ENCODE results near the gene PLP1. TPM values are rescaled to one million over a fixed set of nuclear protein-coding genes. Genes with fewer than 3 reads are reported as not detected.

PLP1 gene
- total RNA-seq, 4 donors from 2014 or later = 11.2 to 27.5 (median 17.1) TPM

DNA sequence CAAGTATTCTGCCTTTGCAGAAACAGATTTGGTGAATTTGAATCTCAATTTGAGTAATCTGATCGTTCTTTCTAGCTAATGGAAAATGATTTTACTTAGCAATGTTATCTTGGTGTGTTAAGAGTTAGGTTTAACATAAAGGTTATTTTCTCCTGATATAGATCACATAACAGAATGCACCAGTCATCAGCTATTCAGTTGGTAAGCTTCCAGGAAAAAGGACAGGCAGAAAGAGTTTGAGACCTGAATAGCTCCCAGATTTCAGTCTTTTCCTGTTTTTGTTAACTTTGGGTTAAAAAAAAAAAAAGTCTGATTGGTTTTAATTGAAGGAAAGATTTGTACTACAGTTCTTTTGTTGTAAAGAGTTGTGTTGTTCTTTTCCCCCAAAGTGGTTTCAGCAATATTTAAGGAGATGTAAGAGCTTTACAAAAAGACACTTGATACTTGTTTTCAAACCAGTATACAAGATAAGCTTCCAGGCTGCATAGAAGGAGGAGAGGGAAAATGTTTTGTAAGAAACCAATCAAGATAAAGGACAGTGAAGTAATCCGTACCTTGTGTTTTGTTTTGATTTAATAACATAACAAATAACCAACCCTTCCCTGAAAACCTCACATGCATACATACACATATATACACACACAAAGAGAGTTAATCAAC lies 15.3 kb downstream of the PLP1 start:
- Histone ChIP-seq H3K27me3 (no peaks in the 10 kb centered on the region), H3K9me3 (no peaks in the 10 kb centered on the region), H3K36me3 (no peaks in the 10 kb centered on the region), H3K4me3 (no peak overlapping the region), H3K27ac (no peak overlapping the region), H3K4me1 (no peaks in the 10 kb centered on the region)
- TF ChIP-seq POLR2A (IDR thresholded peaks at IDR 0.05) (no peak), EP300 (IDR thresholded peaks at IDR 0.05) (no peak)
- TF ChIP-seq, protein P1, sequence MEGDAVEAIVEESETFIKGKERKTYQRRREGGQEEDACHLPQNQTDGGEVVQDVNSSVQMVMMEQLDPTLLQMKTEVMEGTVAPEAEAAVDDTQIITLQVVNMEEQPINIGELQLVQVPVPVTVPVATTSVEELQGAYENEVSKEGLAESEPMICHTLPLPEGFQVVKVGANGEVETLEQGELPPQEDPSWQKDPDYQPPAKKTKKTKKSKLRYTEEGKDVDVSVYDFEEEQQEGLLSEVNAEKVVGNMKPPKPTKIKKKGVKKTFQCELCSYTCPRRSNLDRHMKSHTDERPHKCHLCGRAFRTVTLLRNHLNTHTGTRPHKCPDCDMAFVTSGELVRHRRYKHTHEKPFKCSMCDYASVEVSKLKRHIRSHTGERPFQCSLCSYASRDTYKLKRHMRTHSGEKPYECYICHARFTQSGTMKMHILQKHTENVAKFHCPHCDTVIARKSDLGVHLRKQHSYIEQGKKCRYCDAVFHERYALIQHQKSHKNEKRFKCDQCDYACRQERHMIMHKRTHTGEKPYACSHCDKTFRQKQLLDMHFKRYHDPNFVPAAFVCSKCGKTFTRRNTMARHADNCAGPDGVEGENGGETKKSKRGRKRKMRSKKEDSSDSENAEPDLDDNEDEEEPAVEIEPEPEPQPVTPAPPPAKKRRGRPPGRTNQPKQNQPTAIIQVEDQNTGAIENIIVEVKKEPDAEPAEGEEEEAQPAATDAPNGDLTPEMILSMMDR (IDR thresholded peaks at IDR 0.05) = no peak
- DNase-seq (ENCODE audit: low spot score in 2 of 2) = no peak
- 73% methylated on average over 2 of the region's 2 CpGs for WGBS

DNA sequence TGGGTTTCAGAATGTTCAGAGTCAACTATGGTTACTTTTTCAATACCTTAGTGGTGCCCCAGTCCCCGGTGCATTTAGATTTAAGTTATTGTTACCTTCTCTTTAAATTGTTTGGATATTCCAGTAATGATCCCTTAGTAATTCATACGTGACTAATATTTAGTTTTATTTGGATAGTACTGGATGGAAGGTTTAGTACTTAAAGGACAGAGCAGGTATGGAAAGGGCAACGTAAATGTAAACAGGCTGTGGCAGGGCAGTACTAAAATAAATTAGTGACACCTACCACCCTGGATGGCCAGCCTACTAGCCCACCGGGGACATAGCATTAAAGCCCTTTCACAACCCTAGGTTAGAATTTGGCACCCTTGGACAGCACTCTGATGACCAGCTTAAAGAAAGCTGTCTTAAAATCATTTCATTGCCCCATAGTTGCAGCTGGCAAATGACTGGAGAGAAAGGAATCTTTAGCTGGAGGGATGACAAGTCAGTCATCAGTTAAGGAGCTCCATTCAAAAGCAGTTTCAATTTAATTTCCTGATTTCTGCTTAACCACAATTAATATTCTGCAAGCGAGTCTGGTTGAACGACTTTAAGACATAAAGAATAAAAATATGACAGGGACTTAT lies 16.4 kb downstream of the PLP1 start:
- no peaks in the 10 kb centered on the region for H3K9me3 ChIP-seq
- WGBS = 54% methylated on average over 6 of the region's 6 CpGs
- no peaks in the 10 kb centered on the region for H3K27me3 ChIP-seq
- DNase-seq (ENCODE audit: low spot score in 2 of 2) = no peak
- no peak overlapping the region for H3K27ac ChIP-seq
- H3K4me1 ChIP-seq = no peaks in the 10 kb centered on the region
- H3K36me3 ChIP-seq = no peaks in the 10 kb centered on the region
- TF ChIP-seq POLR2A (IDR thresholded peaks at IDR 0.05) (no peak), EP300 (IDR thresholded peaks at IDR 0.05) (no peak), POLR2AphosphoS5 (IDR thresholded peaks at IDR 0.05) (no peak)
- TF ChIP-seq, protein P1 (IDR thresholded peaks at IDR 0.05) = no peak
- no peak overlapping the region for H3K4me3 ChIP-seq

DNA sequence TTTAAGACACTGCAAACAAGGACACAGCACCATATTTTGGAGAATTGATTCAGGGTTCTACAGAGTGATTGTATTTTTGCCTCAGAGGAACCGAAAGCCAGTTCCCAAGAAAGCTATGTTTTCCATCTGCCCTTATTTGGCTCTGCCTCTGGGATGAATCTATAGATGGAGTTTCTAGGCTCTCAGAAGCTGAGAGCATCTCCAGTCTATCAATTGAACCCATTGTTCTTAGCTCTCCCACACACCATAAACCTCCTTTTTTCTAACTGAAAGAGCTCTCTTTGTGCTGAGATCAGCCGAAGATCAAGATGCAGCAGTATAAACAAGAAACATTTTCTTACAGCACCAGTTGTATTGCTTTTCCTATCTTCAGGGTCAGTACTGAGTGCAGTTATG lies 16.9 kb downstream of the PLP1 start:
- TF ChIP-seq, protein P1 (IDR thresholded peaks at IDR 0.05) = no peak
- TF ChIP-seq EP300 (IDR thresholded peaks at IDR 0.05) (no peak), POLR2A (IDR thresholded peaks at IDR 0.05) (no peak), POLR2AphosphoS5 (IDR thresholded peaks at IDR 0.05) (no peak)
- no peaks in the 10 kb centered on the region for H3K4me1 ChIP-seq
- 57% methylated on average over 2 of the region's 2 CpGs for WGBS
- no peak overlapping the region for H3K4me3 ChIP-seq
- H3K27me3 ChIP-seq = no peaks in the 10 kb centered on the region
- DNase-seq (ENCODE audit: low spot score in 2 of 2) = no peak
- no peaks in the 10 kb centered on the region for H3K9me3 ChIP-seq
- H3K27ac ChIP-seq = no peak overlapping the region
- H3K36me3 ChIP-seq = no peaks in the 10 kb centered on the region

DNA sequence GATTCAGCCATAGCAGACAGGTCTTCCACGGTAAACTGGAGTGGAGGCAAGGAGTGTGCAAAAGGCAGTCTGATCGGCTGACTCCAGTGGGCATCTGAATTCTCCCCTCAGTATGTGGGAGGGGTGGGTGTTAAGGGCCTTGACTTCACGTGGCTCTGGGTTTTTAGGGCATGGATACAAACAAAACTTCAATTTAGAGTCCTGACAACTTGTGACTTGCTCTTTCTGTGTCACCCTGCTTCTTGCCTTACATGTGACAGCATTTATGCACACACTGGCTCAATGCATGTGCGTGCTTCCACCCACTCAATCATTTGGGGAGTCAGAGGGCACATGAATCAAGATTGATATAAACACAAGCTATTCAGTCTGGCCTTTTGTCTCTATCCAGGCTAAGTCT lies 17.5 kb downstream of the PLP1 start:
- DNase-seq (ENCODE audit: low spot score in 2 of 2) = no peak
- Histone ChIP-seq H3K4me3 (no peak overlapping the region), H3K9me3 (no peaks in the 10 kb centered on the region), H3K4me1 (no peaks in the 10 kb centered on the region), H3K36me3 (no peaks in the 10 kb centered on the region), H3K27me3 (no peaks in the 10 kb centered on the region), H3K27ac (no peak overlapping the region)
- TF ChIP-seq POLR2A (IDR thresholded peaks at IDR 0.05) (no peak), EP300 (IDR thresholded peaks at IDR 0.05) (no peak), POLR2AphosphoS5 (IDR thresholded peaks at IDR 0.05) (no peak)
- TF ChIP-seq, protein P1 (IDR thresholded peaks at IDR 0.05) = no peak
- 58% methylated on average over 4 of the region's 4 CpGs for WGBS

DNA sequence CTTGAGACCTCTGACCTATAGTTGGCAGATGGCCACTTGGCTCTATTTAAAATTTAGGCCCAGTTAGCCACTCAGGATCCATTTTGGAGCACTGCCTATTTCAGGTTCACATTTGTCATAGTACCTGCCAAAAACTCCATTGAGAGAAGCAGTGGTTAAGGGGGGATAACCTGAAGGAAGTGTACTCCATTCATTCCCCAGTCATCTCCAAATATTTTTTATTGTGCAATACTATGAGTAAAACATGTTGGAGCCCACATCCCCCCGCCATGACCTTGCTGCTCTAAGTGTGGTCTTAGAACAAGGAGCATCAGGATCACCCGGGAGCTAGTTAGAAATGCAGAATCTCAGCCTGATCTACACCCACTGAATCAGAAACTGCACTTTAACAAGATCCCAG lies 21.1 kb downstream of the PLP1 start:
- TF ChIP-seq, protein P1 (IDR thresholded peaks at IDR 0.05) = no peak
- TF ChIP-seq POLR2AphosphoS5 (IDR thresholded peaks at IDR 0.05) = no peak
- TF ChIP-seq POLR2A (IDR thresholded peaks at IDR 0.05) = no peak
- no peak for TF ChIP-seq EP300 (IDR thresholded peaks at IDR 0.05)
- WGBS = 78% methylated on average over 2 of the region's 2 CpGs
- Histone ChIP-seq H3K4me1 (no peaks in the 10 kb centered on the region), H3K27ac (no peak overlapping the region), H3K36me3 (no peaks in the 10 kb centered on the region), H3K4me3 (no peak overlapping the region), H3K27me3 (no peaks in the 10 kb centered on the region), H3K9me3 (no peaks in the 10 kb centered on the region)
- no peak for DNase-seq (ENCODE audit: low spot score in 2 of 2)

All from suprapubic skin (tissue), 4 donors.